Neural cell (in vitro differentiated cells): Measurements from ENCODE around the gene SPEG. TPM values are rescaled to one million over a fixed set of nuclear protein-coding genes. Genes with fewer than 3 reads are reported as not detected.

ENCODE experiments used
- H2AFZ ChIP-seq: fragments of 200-600, 300-800 bp; sonication (generic), shearing (Covaris generic); 2 replicates; pipeline ENCODE4 v1.6.0; 2014; ENCODE audit warnings: low read depth, mild to moderate bottlenecking, antibody characterized with exemption, low read length, moderate library complexity
- H3F3A ChIP-seq: fragments of 200-600 bp; shearing (Covaris generic); 2 replicates; pipeline ENCODE4 v1.6.1; 2016; ENCODE audit warnings: mild to moderate bottlenecking, moderate library complexity, mixed read lengths, antibody characterized with exemption, low read length; ENCODE audit not compliant: insufficient read depth, poor library complexity, severe bottlenecking
- H3K27ac ChIP-seq: fragments of 200-600, 300-800 bp; sonication (generic), shearing (Covaris generic); 2 replicates; pipeline ENCODE4 v1.5.1; 2014; ENCODE audit warnings: mild to moderate bottlenecking, low read length, moderate library complexity
- H3K27me3 ChIP-seq: fragments of 300-800, 200-600 bp; sonication (generic), shearing (Covaris generic); 2 replicates; pipeline ENCODE4 v1.6.0; 2014; ENCODE audit warnings: mild to moderate bottlenecking, low read depth, low read length, moderate library complexity; ENCODE audit not compliant: insufficient read depth
- H3K36me3 ChIP-seq: fragments of 300-800, 200-600 bp; sonication (generic), shearing (Covaris generic); 2 replicates; pipeline ENCODE4 v1.5.1; 2014; ENCODE audit warnings: mild to moderate bottlenecking, antibody characterized with exemption, low read length, moderate library complexity; ENCODE audit not compliant: insufficient read depth
- H3K4me2 ChIP-seq: fragments of 300-800, 200-600 bp; sonication (generic), shearing (Covaris generic); 2 replicates; pipeline ENCODE4 v1.6.0; 2014; ENCODE audit warnings: mild to moderate bottlenecking, low read length
- H3K4me3 ChIP-seq: fragments of 300-800, 200-600 bp; sonication (generic), shearing (Covaris generic); 2 replicates; pipeline ENCODE4 v1.5.1; 2014; ENCODE audit warnings: mild to moderate bottlenecking, low read length, moderate library complexity
- H3K79me2 ChIP-seq: fragments of 200-600 bp; shearing (Covaris generic); replicated peaks from 2 replicates; pipeline ENCODE4 v1.6.0; 2014; ENCODE audit warnings: mild to moderate bottlenecking, low read length, moderate library complexity; ENCODE audit not compliant: insufficient read depth
- H3K9ac ChIP-seq: fragments of 300-800, 200-600 bp; sonication (generic), shearing (Covaris generic); 2 replicates; pipeline ENCODE4 v1.6.1; 2016; ENCODE audit warnings: mild to moderate bottlenecking, low read length, mixed read lengths
- H3K9me2 ChIP-seq: fragments of 200-600 bp; shearing (Covaris generic); 2 replicates; pipeline ENCODE4 v1.6.1; 2016; ENCODE audit warnings: mild to moderate bottlenecking, low read length, mixed read lengths; ENCODE audit not compliant: insufficient read depth
- H3K9me3 ChIP-seq: fragments of 200-600, 300-800 bp; sonication (generic), shearing (Covaris generic); 2 replicates; pipeline ENCODE4 v1.6.1; 2016; ENCODE audit warnings: mild to moderate bottlenecking, mixed run types, low read length, moderate library complexity, mixed read lengths
- H4K20me1 ChIP-seq: fragments of 200-600 bp; shearing (Covaris generic); 2 replicates; pipeline ENCODE4 v1.6.1; 2016; ENCODE audit warnings: mild to moderate bottlenecking, mixed run types; ENCODE audit not compliant: insufficient read depth
- EP300 ChIP-seq: fragments of 450-650 bp; conservative IDR thresholded peaks from 2 replicates; pipeline ENCODE4 v1.6.1; 2014; ENCODE audit warnings: antibody characterized with exemption, mild to moderate bottlenecking, moderate library complexity; ENCODE audit not compliant: poor library complexity, severe bottlenecking
- EZH2 ChIP-seq: fragments of 200-600, 300-800 bp; shearing (Covaris generic), sonication (generic); IDR thresholded peaks from 2 replicates; pipeline ENCODE4 v1.6.1; 2014; ENCODE audit warnings: antibody characterized with exemption, low read length, borderline replicate concordance, mild to moderate bottlenecking; ENCODE audit not compliant: insufficient read depth, poor library complexity, severe bottlenecking
- MXI1 ChIP-seq: fragments of 450-650 bp; conservative IDR thresholded peaks from 2 replicates; pipeline ENCODE4 v1.6.1; 2014; ENCODE audit warnings: antibody characterized with exemption, mild to moderate bottlenecking; ENCODE audit not compliant: poor library complexity, severe bottlenecking
- POLR2AphosphoS5 ChIP-seq: IDR thresholded peaks from 2 replicates; pipeline ENCODE4 v1.6.1; 2012
- RAD21 ChIP-seq: fragments of 450-650 bp; conservative IDR thresholded peaks from 2 replicates; pipeline ENCODE4 v1.6.1; 2014; ENCODE audit warnings: antibody characterized with exemption, mild to moderate bottlenecking, moderate library complexity
- REST ChIP-seq: IDR thresholded peaks from 2 replicates; pipeline ENCODE4 v1.6.1; 2012; ENCODE audit warnings: borderline replicate concordance
- SMC3 ChIP-seq: fragments of 450-650 bp; conservative IDR thresholded peaks from 2 replicates; pipeline ENCODE4 v1.6.1; 2014; ENCODE audit warnings: antibody characterized with exemption, mild to moderate bottlenecking, moderate library complexity; ENCODE audit not compliant: poor library complexity
- TAF1 ChIP-seq: IDR thresholded peaks from 2 replicates; pipeline ENCODE4 v1.6.1; 2012; ENCODE audit warnings: low read depth
- polyA plus RNA-seq: library from polyadenylated mRNA; depleted of rRNA; stranded (reverse); fragments of >200 nt; gene quantifications from 2 replicates; pipeline ENCODE4 v1.2.3, GENCODE V29; 2014

SPEG gene
- polyA plus RNA-seq, 1 donor from 2014 or later, result 58.3 TPM

GRCh38 chr2:219491278-219491963 lies 56.8 kb downstream of the SPEG start:
- Histone ChIP-seq H3K9ac (no peak overlapping the region), H3K27ac (no peak overlapping the region), H3K27me3 (peaks cover 49% of the 10 kb centered on the region), H4K20me1 (no peaks in the 10 kb centered on the region), H3K9me2 (no peaks in the 10 kb centered on the region), H3K4me3 (no peak overlapping the region), H3K9me3 (no peaks in the 10 kb centered on the region), H3F3A (no peaks in the 10 kb centered on the region), H3K36me3 (no peaks in the 10 kb centered on the region), H2AFZ (no peak overlapping the region), H3K4me2 (no peak overlapping the region), H3K79me2 (no peaks in the 10 kb centered on the region)
- TF ChIP-seq RAD21, result no peak

- no peaks in the 10 kb centered on the region for H3F3A ChIP-seq
These were observed 57.9 kb downstream of the SPEG start for GRCh38 chr2:219492575-219492974.

GRCh38 chr2:219493086-219493485 lies 58.4 kb downstream of the SPEG start:
- H3K9ac ChIP-seq, result no peak overlapping the region
- H3K9me3 ChIP-seq, result no peaks in the 10 kb centered on the region
- TF ChIP-seq POLR2AphosphoS5, result no peak
- no peak for TF ChIP-seq RAD21
- TF ChIP-seq TAF1, result no peak
- no peak for TF ChIP-seq MXI1
- TF ChIP-seq EP300, result no peak
- no peak for TF ChIP-seq EZH2
- TF ChIP-seq REST, result no peak
- H3K27ac ChIP-seq, result no peak overlapping the region
- no peak overlapping the region for H3K4me2 ChIP-seq
- H3K9me2 ChIP-seq, result no peaks in the 10 kb centered on the region
- H3K4me3 ChIP-seq, result no peak overlapping the region
- H3F3A ChIP-seq, result no peaks in the 10 kb centered on the region
- H3K79me2 ChIP-seq, result no peaks in the 10 kb centered on the region
- no peaks in the 10 kb centered on the region for H4K20me1 ChIP-seq
- H2AFZ ChIP-seq, result no peak overlapping the region
- H3K27me3 ChIP-seq, result peaks cover 56% of the 10 kb centered on the region
- no peaks in the 10 kb centered on the region for H3K36me3 ChIP-seq

More at GRCh38 chr2:219492575-219492974, 57.9 kb downstream of the SPEG start:
- Histone ChIP-seq H2AFZ (no peak overlapping the region), H3K79me2 (no peaks in the 10 kb centered on the region), H3K9me3 (no peaks in the 10 kb centered on the region), H3K4me3 (no peak overlapping the region), H3K4me2 (no peak overlapping the region), H3K27ac (no peak overlapping the region), H3K36me3 (no peaks in the 10 kb centered on the region), H4K20me1 (no peaks in the 10 kb centered on the region), H3K9me2 (no peaks in the 10 kb centered on the region), H3K9ac (no peak overlapping the region), H3K27me3 (peaks cover 53% of the 10 kb centered on the region)
- TF ChIP-seq REST, result no peak
- TF ChIP-seq SMC3, result no peak
